Caco-2 (cell line): Measurements from ENCODE around the gene UBA7. TPM values are rescaled to one million over a fixed set of nuclear protein-coding genes. Genes with fewer than 3 reads are reported as not detected.

Experiments
- BruUV-seq: library from RNA; stranded (reverse); fragments of 400-500 nt; replicated peaks from 2 replicates; lab custom pipeline; 2021; lab: Mats Ljungman, UMichigan
- CTCF ChIA-PET: fragments of 300-600 bp; sonication (Branson Sonifier 250); formaldehyde crosslinking; loops from one replicate; lab custom pipeline; 2022; ENCODE audit warnings: antibody characterized with exemption; lab: Charles Lee
- POLR2A ChIA-PET: fragments of 300-600 bp; sonication (Branson Sonifier 250); formaldehyde crosslinking; loops from one replicate; lab custom pipeline; 2022; ENCODE audit warnings: antibody characterized with exemption; lab: Charles Lee
- DNase-seq, 2 experiments: peaks; one replicate each; pipeline versions ENCODE4 v3.0.0 to v3.0.0-alpha.2; 2020 to 2022
- H3K27me3 ChIP-seq: replicated peaks from 2 replicates; pipeline ENCODE4 v1.6.0; 2011; ENCODE audit warnings: low read length; ENCODE audit not compliant: control insufficient read depth, insufficient read depth
- H3K36me3 ChIP-seq: 2 replicates; pipeline ENCODE4 v1.5.1; 2011; ENCODE audit warnings: low read length; ENCODE audit not compliant: control insufficient read depth, insufficient read depth
- H3K4me1 ChIP-seq: fragments of 250-450 bp; sonication (Bioruptor Pico); 2 replicates; pipeline ENCODE4 v1.5.1; 2020; ENCODE audit warnings: mild to moderate bottlenecking
- H3K4me3 ChIP-seq: 2 replicates; pipeline ENCODE4 v1.5.1; 2011; ENCODE audit warnings: low read depth, mild to moderate bottlenecking, control low read depth, low read length
- H3K9me3 ChIP-seq: fragments of 250-450 bp; sonication (Bioruptor Pico); 2 replicates; pipeline ENCODE4 v1.5.1; 2020; ENCODE audit warnings: mild to moderate bottlenecking, moderate library complexity
- H3K27ac Mint-ChIP-seq: one replicate; pipeline ENCODE4 v1.8.0; 2022; ENCODE audit warnings: mixed read lengths; ENCODE audit not compliant: unreplicated experiment
- H3K27me3 Mint-ChIP-seq: one replicate; pipeline ENCODE4 v1.8.0; 2022; ENCODE audit warnings: mixed read lengths; ENCODE audit not compliant: insufficient read depth, unreplicated experiment
- H3K36me3 Mint-ChIP-seq: one replicate; pipeline ENCODE4 v1.8.0; 2022; ENCODE audit warnings: mild to moderate bottlenecking, mixed read lengths; ENCODE audit not compliant: insufficient read depth, unreplicated experiment
- H3K4me1 Mint-ChIP-seq: one replicate; pipeline ENCODE4 v1.8.0; 2022; ENCODE audit warnings: low read depth, mixed read lengths; ENCODE audit not compliant: unreplicated experiment
- H3K4me3 Mint-ChIP-seq: one replicate; pipeline ENCODE4 v1.8.0; 2022; ENCODE audit warnings: mild to moderate bottlenecking, moderate library complexity, mixed read lengths; ENCODE audit not compliant: unreplicated experiment
- H3K9me3 Mint-ChIP-seq: one replicate; pipeline ENCODE4 v1.8.0; 2022; ENCODE audit warnings: mixed read lengths; ENCODE audit not compliant: unreplicated experiment
- CTCF ChIP-seq, 2 experiments: fragments of 200-600 bp in 1 of 2; IDR thresholded peaks; 1 replicate in 1 of 2; 2 replicates in 1 of 2; pipeline versions ENCODE4 v1.5.1 to v1.8.0; 2011 to 2022; ENCODE audit warnings: antibody characterized with exemption in 1 of 2, control low read depth in 1 of 2, inconsistent platforms in 1 of 2, low read depth in 1 of 2, low read length in 1 of 2, mild to moderate bottlenecking in 1 of 2, moderate library complexity in 1 of 2; ENCODE audit not compliant: insufficient read depth in 1 of 2, severe bottlenecking in 1 of 2, unreplicated experiment in 1 of 2
- intact Hi-C: fragments of 100-400 bp; cut with micrococcal nuclease; formaldehyde crosslinking; loops from one replicate; pipeline ENCODE4 v1.10.0; 2022; ENCODE audit not compliant: unreplicated experiment
- total RNA-seq: library from RNA; stranded (reverse); gene quantifications from 2 replicates; pipeline ENCODE4 v1.2.3, GENCODE V29; 2022

Gene UBA7
- total RNA-seq, 1 experiment from 2014 or later = 0.93 TPM

- CTCF ChIA-PET = no interaction called here
- no peaks in the 10 kb centered on the region for H3K9me3 Mint-ChIP-seq
- no peak for TF ChIP-seq CTCF (IDR thresholded peaks at IDR 0.05; ENCODE audit: insufficient read depth in 1 of 2, low read depth in 1 of 2, low read length in 1 of 2, severe bottlenecking in 1 of 2, unreplicated experiment in 1 of 2)
- Histone ChIP-seq H3K4me3 (no peak overlapping the region), H3K4me1 (no peaks in the 10 kb centered on the region), H3K9me3 (no peaks in the 10 kb centered on the region), H3K27me3 (no peaks in the 10 kb centered on the region), H3K36me3 (no peaks in the 10 kb centered on the region)
- H3K36me3 Mint-ChIP-seq = peaks cover 34% of the 10 kb centered on the region
- no peak overlapping the region for H3K4me3 Mint-ChIP-seq
- intact Hi-C loops = no loop called here
- no TSS peak for BruUV-seq
- H3K4me1 Mint-ChIP-seq = no peaks in the 10 kb centered on the region
- no peak overlapping the region for H3K27ac Mint-ChIP-seq
- DNase-seq = no peak
- no peaks in the 10 kb centered on the region for H3K27me3 Mint-ChIP-seq
- POLR2A ChIA-PET = no interaction called here
Observed at GRCh38 chr3:49761661-49762060, 52.1 kb downstream of the UBA7 start.

DNA sequence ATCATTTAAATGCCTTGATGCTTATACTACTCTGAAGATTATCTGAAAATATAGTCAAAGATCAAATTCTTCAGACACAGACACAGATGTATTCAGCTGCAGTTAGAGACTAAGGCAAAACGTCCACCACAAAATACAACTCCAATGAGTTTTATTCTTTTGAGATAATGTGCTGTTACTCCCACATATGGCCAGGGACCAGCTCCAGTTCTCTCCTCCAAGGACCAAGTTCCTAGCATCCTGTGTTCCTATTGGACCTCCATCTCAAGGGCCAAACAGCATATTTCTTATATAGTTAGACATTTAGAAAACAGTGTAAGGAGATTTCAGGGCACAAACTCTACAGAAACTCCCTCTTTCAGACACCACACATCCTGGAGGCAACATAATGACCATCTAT, 54.5 kb downstream of the UBA7 start:
- H3K4me3 Mint-ChIP-seq = no peak overlapping the region
- no peak for TF ChIP-seq CTCF (IDR thresholded peaks at IDR 0.05; ENCODE audit: insufficient read depth in 1 of 2, low read depth in 1 of 2, low read length in 1 of 2, severe bottlenecking in 1 of 2, unreplicated experiment in 1 of 2)
- H3K4me1 Mint-ChIP-seq = no peaks in the 10 kb centered on the region
- peaks cover 19% of the 10 kb centered on the region for H3K36me3 Mint-ChIP-seq
- intact Hi-C loops = no loop called here
- H3K36me3 ChIP-seq = no peaks in the 10 kb centered on the region
- CTCF ChIA-PET = no interaction called here
- no peak for DNase-seq
- POLR2A ChIA-PET = no interaction called here
- H3K27me3 Mint-ChIP-seq = no peaks in the 10 kb centered on the region
- no peaks in the 10 kb centered on the region for H3K4me1 ChIP-seq
- H3K4me3 ChIP-seq = no peak overlapping the region
- TSS peak; percentile 8 for BruUV-seq
- no peak overlapping the region for H3K27ac Mint-ChIP-seq
- H3K27me3 ChIP-seq = no peaks in the 10 kb centered on the region
- no peaks in the 10 kb centered on the region for H3K9me3 Mint-ChIP-seq
- H3K9me3 ChIP-seq = 0 out of 2 replicates have a peak, but pooled peaks cover 3% of the 10 kb centered on the region

DNA sequence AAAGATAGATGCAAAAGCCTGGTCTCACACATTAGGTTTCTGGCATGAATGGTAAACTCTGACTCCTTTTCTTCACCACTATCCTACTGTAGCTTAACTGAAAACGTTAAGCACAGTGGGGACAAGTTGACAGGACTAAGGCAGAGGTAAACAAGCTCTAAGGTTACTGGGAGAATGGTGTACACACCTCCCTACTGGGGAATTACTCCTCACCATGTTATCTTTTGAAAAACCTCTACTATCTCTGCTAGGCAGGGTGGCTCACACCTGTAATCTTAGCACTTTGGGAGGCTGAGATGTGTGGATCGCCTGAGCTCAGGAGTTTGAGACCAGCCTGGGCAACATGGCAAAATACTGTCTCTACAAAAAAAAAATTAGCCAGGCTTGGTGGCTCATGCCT, 56.6 kb downstream of the UBA7 start:
- H3K27me3 Mint-ChIP-seq = no peaks in the 10 kb centered on the region
- DNase-seq = no peak
- peaks cover 27% of the 10 kb centered on the region for H3K36me3 Mint-ChIP-seq
- Histone ChIP-seq H3K4me1 (no peaks in the 10 kb centered on the region; the same call in 1 of the 2 replicates), H3K27me3 (no peaks in the 10 kb centered on the region), H3K9me3 (0 out of 2 replicates have a peak, but pooled peaks cover 3% of the 10 kb centered on the region), H3K36me3 (no peaks in the 10 kb centered on the region; the same call in 1 of the 2 replicates), H3K4me3 (no peak overlapping the region)
- H3K27ac Mint-ChIP-seq = no peak overlapping the region
- peaks cover 6% of the 10 kb centered on the region for H3K4me1 Mint-ChIP-seq
- POLR2A ChIA-PET = no interaction called here
- intact Hi-C loops = no loop called here
- H3K4me3 Mint-ChIP-seq = no peak overlapping the region
- CTCF ChIA-PET = no interaction called here
- H3K9me3 Mint-ChIP-seq = no peaks in the 10 kb centered on the region
- no peak for TF ChIP-seq CTCF (IDR thresholded peaks at IDR 0.05; ENCODE audit: insufficient read depth in 1 of 2, low read depth in 1 of 2, low read length in 1 of 2, severe bottlenecking in 1 of 2, unreplicated experiment in 1 of 2)
- BruUV-seq = no TSS peak
